ENCODE measurements around the gene NTN3.

DNA sequence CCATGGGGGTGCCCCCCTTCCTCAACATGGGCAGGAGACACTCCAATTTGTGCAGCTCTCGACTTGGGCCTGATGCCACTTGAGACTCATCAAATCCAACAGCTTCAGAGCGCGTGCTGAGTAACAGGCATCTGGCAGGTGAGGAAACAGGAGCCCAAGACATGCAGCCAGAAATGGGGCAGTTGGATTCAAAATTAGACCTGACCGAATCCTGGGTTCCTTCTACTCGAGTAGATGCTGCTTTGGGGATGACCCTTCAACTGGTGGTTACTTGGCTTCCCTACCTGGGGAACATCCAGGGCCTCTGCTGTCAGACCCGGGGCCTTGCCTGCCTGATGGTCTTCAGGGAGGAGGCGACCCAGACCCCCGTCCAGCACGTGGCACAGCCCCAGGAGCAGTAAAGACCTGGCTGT is 488 bp upstream of the NTN3 start:
- TF ChIP-seq, protein P1, sequence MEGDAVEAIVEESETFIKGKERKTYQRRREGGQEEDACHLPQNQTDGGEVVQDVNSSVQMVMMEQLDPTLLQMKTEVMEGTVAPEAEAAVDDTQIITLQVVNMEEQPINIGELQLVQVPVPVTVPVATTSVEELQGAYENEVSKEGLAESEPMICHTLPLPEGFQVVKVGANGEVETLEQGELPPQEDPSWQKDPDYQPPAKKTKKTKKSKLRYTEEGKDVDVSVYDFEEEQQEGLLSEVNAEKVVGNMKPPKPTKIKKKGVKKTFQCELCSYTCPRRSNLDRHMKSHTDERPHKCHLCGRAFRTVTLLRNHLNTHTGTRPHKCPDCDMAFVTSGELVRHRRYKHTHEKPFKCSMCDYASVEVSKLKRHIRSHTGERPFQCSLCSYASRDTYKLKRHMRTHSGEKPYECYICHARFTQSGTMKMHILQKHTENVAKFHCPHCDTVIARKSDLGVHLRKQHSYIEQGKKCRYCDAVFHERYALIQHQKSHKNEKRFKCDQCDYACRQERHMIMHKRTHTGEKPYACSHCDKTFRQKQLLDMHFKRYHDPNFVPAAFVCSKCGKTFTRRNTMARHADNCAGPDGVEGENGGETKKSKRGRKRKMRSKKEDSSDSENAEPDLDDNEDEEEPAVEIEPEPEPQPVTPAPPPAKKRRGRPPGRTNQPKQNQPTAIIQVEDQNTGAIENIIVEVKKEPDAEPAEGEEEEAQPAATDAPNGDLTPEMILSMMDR (IDR thresholded peaks at IDR 0.05) = no peak
- no peak for TF ChIP-seq ZFX (IDR thresholded peaks at IDR 0.05; ENCODE audit: borderline replicate concordance)

All from 22Rv1 (cell line).